Lower leg skin (tissue), 3 donors: Measurements from ENCODE around the gene TRIM63.

Experiments used
- CTCF ChIP-seq, 3 donors: fragments of 450-650 bp; IDR thresholded peaks; one replicate each; pipeline ENCODE4 v1.5.1; 2016; ENCODE audit warnings: antibody characterized with exemption in 3 of 3, mild to moderate bottlenecking in 3 of 3, moderate library complexity in 2 of 3
- POLR2A ChIP-seq, 2 donors: fragments of 450-650 bp; IDR thresholded peaks; one replicate each; pipeline ENCODE4 v1.6.1; 2016 to 2017; ENCODE audit warnings: antibody characterized with exemption in 2 of 2, mild to moderate bottlenecking in 1 of 2, moderate library complexity in 1 of 2

DNA sequence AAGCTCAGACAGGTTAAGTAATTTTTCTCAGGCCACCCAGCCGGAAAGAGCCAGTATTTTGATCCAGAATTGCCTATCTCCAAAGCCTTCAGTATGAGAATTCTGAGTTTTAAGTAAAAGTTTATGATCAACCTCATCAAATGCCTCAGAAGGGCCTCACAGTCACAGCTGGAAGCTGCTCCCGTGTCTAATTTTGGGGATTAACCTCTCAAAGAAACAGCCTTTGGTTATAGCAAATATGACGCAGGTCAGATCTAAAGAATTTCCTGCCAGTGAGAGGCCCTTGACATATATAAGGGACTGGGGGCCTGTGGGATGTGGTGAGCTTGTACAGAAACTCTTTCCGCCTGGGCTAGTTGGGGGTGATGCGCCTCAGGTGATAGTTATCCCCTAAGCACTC lies 43.6 kb downstream of the TRIM63 start:
- TF ChIP-seq CTCF (IDR thresholded peaks at IDR 0.05) (no peak), POLR2A (IDR thresholded peaks at IDR 0.05) (no peak)
